Activated gamma-delta T cell (primary cell): ENCODE data around the gene BANF2.

Source experiments
- DNase-seq: peaks from one replicate; lab custom pipeline; 2025; lab: John Stamatoyannopoulos, UW

Gene BANF2

DNA sequence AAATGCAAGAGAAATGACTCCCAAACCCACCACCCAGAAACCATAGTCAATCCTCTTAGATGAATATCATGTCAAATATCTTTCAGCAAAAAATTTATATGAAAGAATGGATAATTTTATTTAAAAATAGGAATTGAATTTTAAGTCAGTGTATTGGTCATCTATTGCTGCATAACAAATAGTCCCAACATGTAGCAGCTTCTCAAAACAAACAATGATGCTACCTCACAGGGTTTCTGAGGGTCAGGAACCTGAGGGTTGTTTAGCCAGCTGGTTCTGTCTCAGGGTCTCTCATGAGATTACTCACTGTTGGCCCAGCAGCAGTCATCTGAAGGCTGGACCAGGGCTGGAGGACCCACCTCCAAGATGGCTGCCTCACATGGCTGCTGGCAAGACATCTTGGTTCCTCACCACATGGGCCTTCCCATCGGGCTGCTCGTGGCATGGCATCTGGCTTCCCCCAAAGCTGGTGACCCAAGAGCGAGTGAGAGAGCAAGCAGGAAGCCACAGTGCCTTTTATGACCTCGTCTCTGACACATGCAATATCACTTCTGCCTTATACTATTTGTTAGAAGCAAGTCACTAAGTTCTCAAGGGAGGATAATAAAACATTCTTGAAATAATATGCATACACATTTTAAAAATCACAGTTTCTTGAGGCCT is 36.3 kb downstream of the BANF2 start:
- DNase-seq = no peak

DNA sequence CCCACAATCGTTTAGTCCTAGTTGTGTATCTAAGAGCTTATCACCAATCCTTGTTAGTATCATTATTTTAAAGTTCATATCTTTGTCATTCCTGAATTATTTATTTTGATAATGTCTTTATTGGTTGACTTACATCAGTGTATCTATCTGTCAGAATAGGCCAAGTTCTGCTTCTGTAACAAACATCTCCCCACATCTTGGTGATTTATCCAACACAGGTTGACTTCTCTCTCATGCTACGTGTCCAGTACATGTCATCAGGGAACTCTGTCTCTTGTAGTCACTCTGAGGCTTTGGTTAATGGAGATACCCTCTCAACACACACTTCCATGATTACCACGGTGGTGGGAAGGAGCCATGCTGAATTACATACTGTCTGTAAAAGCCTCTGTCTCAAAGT is 38.4 kb downstream of the BANF2 start:
- DNase-seq = no peak

DNA sequence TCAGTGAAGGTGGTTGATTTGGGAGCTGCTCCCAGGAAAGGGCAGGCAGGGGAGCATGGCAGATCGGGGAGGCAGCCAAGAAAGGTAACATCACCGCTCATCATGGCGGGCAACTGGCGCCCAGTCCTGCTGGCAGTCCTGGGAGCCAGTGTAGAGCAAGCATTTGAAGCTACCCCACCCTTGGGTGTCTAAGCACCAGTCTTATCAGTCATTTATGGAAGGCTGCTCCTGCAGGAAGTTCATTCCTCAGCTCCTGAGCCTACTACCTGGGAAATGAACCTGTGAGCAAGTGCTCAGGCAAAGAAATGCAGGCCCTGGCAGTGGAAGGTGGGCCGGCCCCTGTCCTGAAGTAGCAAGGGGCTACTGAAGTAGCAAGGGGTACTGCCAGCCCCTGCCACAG is 41.5 kb downstream of the BANF2 start:
- DNase-seq = no peak

DNA sequence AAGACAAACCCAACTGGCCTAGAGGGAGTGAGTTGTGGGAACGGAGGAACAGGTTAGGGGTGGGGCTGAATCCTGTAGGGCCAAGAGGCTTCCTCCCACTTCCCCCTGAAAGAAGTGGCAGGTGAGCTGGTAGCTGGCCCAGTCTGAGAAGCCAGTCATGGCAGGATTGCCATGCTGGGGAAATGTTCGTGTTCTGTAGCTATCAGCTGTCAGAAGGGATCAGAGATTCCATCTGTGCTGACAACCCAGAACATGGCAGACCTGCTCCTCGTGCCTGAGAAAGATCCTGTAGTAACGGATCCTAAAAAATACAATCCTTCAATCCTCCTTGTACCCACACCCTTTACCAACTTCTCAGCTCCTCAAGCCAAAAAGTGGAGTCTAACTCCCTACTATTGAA is 43.0 kb downstream of the BANF2 start:
- DNase-seq = no peak

DNA sequence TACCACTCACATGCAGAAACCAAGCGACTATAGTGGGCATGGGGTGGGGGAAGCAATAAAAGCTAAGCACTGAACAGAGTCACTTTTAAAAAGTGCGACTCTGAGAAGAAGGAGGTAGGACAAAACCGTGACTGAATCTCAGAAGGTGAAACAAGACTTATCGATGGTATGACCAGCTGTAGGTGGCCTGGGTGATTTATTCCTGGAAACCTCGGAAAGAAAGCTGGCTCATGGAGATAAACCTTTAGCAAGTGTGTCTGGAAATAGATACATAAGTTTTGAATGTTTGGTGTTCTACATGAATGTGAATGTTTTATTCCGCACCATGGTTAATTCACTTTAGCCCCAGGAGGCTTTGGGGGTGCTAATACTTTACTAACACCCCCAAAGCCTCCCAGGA is 43.9 kb downstream of the BANF2 start:
- no peak for DNase-seq

DNA sequence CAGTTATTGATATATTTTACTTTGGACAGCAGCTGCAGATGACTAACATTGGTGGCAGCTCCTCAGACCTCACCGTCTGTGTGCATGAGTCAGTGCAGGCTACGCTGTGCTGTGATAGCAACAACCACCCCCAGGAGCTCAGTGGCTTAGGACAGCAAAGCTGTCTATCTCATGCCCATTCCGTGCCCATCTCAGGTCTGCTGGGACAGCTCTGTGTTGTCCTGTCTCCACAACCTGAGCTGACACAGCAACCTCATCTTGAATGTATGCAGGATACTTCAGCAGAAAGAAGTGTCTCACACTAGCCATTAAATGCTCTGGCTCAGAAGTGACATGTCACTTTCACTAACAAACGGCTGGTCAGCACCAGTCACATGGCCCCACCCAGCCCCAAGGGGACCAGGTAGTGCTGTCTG is 47.7 kb downstream of the BANF2 start:
- no peak for DNase-seq

DNA sequence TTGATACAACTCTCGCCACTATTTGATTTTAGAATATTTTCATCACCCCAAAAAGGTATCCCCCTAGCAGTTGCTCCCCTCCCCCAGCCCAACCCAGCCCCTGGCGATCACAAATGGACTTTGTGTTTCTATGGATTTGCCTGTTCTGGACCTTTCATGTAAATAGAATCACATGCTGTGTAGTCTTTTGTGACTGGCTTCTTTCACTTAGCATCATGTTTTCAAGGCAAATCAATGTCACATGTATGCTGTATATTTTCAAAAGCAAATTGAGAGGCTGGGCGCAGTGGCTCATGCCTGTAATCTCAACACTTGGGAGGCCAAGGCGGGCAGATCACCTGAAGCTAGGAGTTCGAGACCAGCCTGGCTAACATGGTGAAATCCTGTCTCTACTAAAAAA is 48.5 kb downstream of the BANF2 start:
- DNase-seq = no peak

DNA sequence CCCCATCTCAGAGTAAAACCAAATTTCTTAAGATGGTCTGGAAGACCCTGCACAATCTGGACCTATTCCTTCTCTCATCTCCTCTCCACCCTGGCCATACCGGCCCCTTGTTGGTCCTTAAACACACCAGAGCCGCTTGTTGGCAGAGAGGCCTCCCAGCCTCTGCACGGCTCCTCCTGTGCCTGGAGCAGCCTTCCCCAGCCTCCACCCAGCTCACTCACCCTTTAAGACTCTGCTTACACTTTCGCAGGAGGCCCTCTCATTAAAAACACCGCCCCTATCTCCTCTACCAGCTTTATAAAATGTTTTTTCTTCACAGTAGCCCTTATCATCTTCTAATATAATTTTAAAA is 49.8 kb downstream of the BANF2 start:
- no peak for DNase-seq

DNA sequence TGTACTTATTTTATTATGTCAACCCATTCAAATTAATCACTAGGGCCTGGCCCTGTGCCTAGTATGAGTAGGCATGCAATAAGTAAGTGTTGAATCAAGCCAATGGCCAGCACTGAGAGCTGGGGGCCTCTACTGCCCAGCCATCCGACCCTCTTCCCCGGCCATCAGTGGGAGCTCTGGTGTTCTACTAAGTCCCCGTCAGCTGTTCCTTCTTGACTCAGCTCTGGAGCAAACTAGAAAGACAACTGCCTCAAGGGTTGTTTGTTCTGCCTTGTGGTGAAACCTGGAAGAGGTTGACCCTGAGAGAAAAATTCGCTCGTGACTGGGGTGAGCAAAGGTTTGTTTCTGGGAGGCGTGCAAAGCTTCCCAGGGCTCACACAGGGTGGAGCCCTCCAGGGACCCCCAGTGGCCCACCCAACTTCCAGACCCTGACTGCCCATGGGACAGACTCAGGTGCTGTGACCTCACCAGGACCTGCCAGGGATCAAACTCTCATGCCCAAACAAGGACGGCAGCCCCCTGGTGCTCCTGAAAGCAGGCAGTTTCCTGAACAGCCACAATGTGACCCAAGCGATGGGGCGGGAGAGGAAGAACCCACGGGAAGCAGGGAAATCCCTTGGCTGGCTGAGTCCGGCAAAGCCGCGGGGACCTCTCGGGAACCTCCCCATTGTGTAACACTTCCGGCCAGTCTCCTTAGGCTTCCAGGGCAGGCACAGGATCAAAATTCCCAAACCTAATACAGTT is 50.4 kb downstream of the BANF2 start:
- no peak for DNase-seq

DNA sequence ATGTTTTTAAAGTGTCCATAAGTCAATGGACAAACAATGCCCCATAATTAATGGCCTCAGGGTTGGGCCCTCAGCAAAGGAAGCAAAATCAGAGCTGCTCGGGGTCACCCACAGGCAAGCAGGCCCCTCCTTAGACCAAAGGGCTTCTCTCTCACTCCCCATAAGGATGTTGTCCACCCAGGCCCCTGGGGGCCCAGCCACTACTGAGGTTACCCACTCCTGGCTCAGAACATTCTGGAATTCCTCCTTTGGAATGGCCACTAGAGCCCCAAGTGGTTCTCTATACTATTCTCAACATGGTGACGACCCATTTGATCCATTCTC is 50.9 kb downstream of the BANF2 start:
- DNase-seq = no peak

DNA sequence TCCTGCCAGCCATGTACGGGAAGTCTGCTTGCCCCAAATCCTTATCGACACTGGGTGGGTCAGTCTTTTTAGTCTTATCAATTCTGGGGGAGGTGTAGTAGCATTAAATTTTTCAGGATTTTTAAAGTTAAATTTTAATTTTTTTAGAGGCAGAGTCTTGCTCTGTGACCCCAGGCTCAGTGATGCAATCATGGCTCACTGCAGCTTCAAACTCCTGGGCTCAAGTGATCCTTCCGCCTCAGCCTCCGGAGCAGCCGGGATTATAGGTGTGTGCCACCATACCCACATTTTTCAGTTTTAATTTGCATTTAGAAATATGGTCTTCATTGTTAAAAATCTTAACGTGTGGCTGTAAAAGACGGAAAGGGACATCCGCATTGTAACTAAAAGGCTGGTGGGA is 51.9 kb downstream of the BANF2 start:
- no peak for DNase-seq

DNA sequence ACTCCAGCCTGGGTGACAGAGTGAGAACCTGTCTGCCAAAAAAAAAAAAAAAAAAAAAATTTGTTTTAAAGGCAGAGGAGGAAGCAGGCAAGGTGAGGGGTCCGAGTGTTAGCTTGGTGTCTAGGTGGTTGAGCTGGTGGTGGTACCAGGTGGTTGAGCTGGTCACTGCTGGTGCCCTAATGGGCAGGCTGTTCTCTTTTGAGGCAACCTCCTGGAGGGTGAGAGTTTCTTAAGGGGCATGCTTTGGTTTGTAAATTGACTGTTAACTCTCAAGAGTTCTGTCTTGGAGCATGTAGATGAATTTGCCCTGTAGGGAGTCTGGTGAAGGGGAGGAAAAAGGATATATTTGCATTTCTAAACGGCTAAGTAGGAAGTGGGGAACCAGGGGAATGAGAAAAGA is 52.7 kb downstream of the BANF2 start:
- DNase-seq = no peak

DNA sequence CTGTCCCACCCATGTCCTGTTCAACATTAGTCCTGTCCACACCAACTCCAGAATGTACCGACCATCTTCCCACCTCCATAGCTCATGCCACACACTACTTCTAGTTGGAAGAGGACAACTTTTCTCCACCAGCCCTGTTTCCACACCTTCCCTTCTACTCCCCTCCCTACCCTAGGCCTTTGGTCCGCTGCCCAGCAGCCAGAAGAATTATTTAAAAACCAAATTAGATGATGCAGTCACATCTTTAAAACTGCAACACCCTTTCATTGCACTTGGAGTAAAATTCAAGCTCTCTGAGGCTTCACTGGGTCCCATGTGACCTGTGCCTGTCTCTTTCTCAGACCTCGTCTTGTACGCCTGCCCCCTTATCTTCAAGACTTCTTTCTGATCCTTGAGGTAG is 53.8 kb downstream of the BANF2 start:
- no peak for DNase-seq

DNA sequence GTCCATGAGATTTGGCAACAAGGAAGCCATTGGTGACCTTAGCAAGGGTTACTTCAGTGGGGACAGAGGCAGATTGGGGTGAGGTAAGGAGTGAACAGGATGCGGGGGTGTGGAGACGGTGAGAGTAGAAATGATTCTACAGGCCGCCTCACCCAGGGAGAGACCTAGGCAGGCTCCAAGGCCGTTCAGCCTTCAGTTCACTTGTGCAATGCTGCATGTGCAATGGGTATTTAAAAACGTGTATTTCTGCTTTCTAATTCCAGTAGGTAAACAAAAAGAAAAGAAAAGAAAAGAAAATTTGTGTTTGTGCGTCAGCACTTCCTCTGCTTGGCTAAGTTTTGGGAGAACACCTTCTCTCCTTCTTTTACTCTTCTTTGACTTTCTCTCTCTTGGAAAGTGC is 56.8 kb downstream of the BANF2 start:
- no peak for DNase-seq

DNA sequence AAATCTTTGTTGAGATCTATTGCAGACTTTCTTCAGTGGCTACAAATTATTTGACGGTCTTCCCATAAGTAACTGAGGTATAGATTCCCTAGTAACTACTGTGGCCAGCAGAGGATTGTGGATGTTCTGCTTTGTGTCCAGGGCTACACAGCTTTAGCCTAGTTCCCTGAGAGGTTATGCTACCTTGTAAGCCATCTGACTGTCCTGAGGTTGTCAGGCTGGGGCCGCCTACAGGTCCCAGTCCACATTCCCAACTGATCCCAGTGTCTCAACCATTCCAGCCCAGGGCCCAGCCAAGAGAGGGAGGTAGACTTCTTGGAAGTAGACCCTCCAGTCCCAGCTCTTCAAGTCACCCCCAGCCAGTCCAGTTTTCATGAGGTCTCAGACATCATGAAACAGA is 57.7 kb downstream of the BANF2 start:
- DNase-seq = no peak

DNA sequence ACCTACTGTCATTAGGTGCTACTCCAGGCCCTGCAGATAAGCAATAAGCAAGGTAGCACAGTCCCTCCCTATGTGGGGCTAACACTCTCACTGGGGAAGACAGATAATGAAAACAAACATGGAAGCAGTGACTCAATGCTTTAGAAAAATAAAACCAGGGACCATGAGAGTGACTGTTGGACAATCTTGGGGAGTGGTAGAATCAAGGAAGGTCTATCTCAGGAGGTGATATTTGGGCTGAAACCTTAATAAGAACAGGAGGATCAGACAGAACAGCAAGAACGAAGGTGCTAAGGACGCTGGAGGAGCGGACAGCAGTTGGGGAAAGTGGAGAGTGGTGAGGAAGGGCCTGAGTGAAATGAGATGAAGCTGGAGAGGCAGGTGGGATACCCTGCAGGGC is 58.2 kb downstream of the BANF2 start:
- DNase-seq = no peak

DNA sequence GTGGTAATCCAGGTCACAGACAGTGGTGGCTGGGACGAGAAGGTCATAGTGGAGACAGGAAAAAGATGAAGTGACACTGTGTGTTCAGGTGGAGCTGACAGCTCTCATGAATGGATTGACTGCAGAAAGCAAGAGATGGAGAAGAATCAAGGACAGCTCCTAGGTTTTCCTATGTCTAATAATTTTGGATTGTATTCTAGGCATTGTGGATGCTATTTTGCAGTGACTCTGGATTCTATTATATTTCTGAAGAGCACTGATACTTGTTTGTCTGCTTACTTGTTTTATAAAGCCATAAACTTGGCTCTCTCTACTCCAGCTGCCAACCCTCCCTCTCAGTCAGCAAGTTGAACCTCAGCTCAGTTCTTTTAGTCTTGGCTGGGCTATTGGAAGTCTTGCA is 58.7 kb downstream of the BANF2 start:
- no peak for DNase-seq

DNA sequence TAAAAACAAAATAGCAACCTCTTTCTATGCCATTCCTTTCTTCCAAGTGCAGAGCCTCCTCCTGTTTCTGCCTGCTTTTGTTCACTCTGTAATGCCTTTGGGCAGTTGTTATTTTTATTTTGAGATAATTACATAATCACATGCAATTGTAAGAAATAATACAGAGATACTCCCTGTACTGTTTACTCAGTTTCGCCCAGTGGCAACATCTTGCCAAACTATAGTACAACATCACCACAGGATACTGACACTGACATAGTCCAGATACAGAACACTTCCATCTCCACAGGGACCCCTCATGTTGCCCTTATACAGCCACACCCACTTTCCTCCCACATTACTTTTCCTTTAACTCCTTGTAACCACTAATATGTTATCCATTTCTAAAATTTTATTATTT is 59.7 kb downstream of the BANF2 start:
- no peak for DNase-seq

DNA sequence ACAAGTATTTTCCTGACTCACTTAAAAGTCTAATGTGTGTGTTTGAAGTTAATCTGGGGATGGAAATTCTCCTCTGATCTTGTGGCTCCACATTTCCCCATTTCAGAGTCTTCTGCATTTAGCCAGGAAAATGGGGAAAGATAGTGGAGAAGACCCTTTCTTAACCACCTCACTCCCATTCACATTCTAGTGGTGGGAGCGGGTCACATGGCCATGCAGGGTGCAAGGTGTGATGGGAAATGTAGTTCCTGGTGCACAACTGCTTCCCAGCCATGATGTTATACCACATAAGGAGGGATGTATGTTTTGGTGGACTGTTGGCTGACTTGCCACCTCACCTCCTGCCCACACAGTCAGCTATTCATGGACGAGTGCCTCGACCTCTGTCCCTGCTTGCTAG is 61.8 kb downstream of the BANF2 start:
- no peak for DNase-seq

DNA sequence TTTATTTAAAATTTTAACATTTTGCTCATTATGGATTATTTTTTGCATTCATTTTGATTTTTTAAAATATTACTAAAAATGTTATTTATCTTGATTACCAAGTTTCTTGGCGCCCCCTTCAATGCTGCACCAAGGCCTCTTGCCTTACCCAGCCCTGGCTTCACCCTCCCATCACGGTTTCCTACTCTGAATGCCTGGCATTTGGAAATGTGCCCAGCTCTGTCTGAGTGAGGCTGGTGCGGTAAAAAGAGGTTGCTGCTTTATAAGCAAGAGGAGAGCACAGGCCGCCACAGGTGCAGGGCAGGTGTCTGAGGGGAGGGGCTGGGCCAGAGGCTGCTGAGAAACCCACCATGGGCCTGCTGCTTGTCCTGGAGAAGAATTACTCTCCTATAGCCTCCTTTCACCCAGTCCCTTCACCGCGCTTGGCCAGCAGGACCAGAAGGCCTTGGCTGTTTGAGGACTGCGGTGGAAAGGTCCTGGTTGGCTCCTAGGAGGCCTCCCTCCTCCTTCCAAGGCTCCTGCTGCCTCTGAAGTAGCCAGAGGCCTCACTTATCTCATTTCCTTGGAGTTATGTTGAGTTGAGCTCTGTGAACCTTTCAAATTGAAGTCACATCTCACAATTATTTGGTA is 62.6 kb downstream of the BANF2 start:
- DNase-seq = no peak

DNA sequence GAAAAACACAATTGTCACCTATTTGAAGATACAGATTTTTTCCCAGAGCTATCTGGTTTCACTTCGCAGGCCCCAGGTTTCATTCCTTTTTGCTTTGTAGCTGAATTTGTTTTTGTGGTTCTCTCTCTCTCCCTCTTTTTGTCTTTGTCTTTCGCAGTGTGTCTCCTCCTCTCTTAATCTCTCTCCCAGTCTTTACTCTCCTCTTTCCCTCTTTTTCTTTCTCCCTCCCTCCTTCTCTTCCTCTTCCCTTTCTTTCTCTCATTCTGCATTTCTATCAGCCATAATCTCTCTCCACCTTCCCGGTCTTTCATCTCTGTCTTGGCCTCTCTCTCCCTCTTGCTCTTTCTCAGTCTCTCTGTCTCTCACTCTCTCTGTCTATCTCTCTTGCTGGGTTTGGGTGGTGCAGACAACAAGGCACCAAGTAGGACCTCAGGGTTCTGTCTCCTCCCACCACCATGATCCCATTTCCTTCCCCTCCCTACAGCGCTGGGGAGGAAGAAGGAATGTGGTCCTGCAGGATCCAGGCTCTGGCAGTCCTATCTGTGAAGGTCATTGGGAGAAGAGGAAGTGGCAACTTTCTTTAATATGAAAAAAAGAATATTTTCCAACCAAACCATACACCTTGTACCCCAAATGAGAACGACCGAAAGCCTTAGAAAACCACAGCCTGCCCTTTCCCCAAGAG is 63.2 kb downstream of the BANF2 start:
- DNase-seq = no peak

DNA sequence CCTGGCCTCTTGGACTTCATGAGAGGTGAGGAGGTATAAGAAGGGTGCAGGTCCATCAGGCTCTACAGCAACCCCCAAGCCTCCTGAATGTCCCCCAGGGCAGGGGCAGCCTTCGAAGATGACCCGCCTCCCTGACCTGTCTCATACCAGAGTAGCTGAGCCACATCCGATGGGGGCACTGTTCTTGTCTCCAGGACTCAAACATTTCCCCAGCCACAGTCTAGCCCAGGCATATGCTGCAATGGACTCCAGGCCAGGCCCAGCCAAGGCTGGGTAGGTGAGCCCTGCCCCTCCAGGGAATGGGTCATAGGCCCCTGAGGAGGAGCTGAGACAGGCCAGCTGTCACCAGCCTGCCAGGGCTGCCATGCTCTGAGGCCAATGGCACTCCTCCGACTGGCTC is 65.3 kb downstream of the BANF2 start:
- no peak for DNase-seq

DNA sequence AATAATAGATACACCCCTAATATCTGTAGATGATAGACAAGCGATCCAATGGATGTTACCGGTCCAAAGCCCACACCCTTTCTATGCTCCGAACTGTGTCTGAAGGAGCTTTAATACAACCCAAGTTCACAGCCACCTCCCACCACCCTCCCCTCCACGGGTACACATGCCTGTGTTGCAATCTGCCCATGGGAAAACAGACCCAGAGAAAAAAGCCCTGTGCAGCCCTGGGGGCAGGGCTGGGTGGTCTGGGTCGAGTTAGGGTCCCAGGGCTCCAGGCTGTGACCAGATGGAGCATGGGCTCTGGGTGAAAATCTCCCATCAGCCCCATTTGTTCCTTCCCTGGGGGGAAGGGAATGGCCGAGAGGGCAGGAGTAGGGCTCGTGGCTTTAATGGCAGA is 65.8 kb downstream of the BANF2 start:
- DNase-seq = no peak
